Gastroesophageal sphincter (tissue), 4 donors: ENCODE data around the gene AP1G2. TPM values are rescaled to one million over a fixed set of nuclear protein-coding genes. Genes with fewer than 3 reads are reported as not detected.

ENCODE experiments used
- ATAC-seq: fragments of 150-250 bp; one replicate; pipeline ENCODE4 v1.9.1; 2016; ENCODE audit warnings: mild to moderate bottlenecking, moderate library complexity
- H3K27ac ChIP-seq, 4 donors: fragments of 200-600 bp; sonication (generic) in 3 of 4; 1 replicate in 3 of 4; 2 replicates in 1 of 4; pipeline ENCODE4 v1.5.1; 2016 to 2019
- H3K27me3 ChIP-seq: fragments of 200-600 bp; sonication (generic); one replicate; pipeline ENCODE4 v1.5.1; 2019
- H3K36me3 ChIP-seq, 2 donors: fragments of 200-600 bp; sonication (generic); one replicate each; pipeline ENCODE4 v1.5.1; 2019; ENCODE audit warnings: control low read depth in 1 of 2
- H3K4me1 ChIP-seq, 3 donors: fragments of 200-600 bp; sonication (generic); 1 replicate in 2 of 3; 2 replicates in 1 of 3; pipeline ENCODE4 v1.5.1; 2016 to 2019; ENCODE audit warnings: control low read depth in 2 of 3
- H3K4me3 ChIP-seq, 2 donors: fragments of 200-600 bp; sonication (generic); one replicate each; pipeline ENCODE4 v1.5.1; 2019; ENCODE audit warnings: mild to moderate bottlenecking in 1 of 2, moderate library complexity in 1 of 2
- H3K9me3 ChIP-seq, 3 donors: fragments of 200-600 bp; sonication (generic); one replicate each; pipeline ENCODE4 v1.5.1; 2017 to 2019; ENCODE audit warnings: control low read depth in 2 of 3
- CTCF ChIP-seq, 4 experiments: fragments of 200-600 bp in 2 of 4; fragments of 450-650 bp in 2 of 4; sonication (generic) in 1 of 4; IDR thresholded peaks; one replicate each; pipeline ENCODE4 v1.5.1; 2017 to 2019; ENCODE audit warnings: antibody characterized with exemption in 4 of 4, mild to moderate bottlenecking in 2 of 4, moderate library complexity in 2 of 4
- EP300 ChIP-seq: sonication (generic); formaldehyde crosslinking; IDR thresholded peaks from one replicate; pipeline ENCODE4 v1.6.1; 2017; ENCODE audit warnings: antibody characterized with exemption, mild to moderate bottlenecking
- POLR2A ChIP-seq, 2 donors: fragments of 450-650 bp; IDR thresholded peaks; one replicate each; pipeline ENCODE4 v1.6.1; 2017; ENCODE audit warnings: antibody characterized with exemption in 2 of 2, mild to moderate bottlenecking in 2 of 2, moderate library complexity in 1 of 2
- POLR2AphosphoS5 ChIP-seq: sonication (generic); formaldehyde crosslinking; IDR thresholded peaks from one replicate; pipeline ENCODE4 v1.6.1; 2017; ENCODE audit warnings: antibody characterized with exemption
- WGBS, 2 donors: methylation state at CpG; one replicate each; pipeline ENCODE4 v1.1.5; 2018; ENCODE audit warnings: low coverage in 1 of 2; 5-methylcytosine and 5-hydroxymethylcytosine counted together
- total RNA-seq, 4 donors: library from RNA; depleted of rRNA; stranded (reverse); fragments of >200 nt; gene quantifications; one replicate each; pipeline ENCODE4 v1.1.0, GENCODE V29; 2016

Gene AP1G2
- total RNA-seq, 4 donors from 2014 or later, result 7.2 to 43.1 (median 21.9) TPM

GRCh38 chr14:23523229-23524016 is 44.2 kb downstream of the AP1G2 start:
- TF ChIP-seq EP300, result no peak
- TF ChIP-seq POLR2A (IDR thresholded peaks at IDR 0.05), result no peak
- TF ChIP-seq CTCF (IDR thresholded peaks at IDR 0.05), result no peak
- no peak for TF ChIP-seq POLR2AphosphoS5
- 100% methylated on average over 1 to 5 of the region's 16 CpGs for WGBS, 2 donors
- no peaks in the 10 kb centered on the region for H3K27me3 ChIP-seq

DNA sequence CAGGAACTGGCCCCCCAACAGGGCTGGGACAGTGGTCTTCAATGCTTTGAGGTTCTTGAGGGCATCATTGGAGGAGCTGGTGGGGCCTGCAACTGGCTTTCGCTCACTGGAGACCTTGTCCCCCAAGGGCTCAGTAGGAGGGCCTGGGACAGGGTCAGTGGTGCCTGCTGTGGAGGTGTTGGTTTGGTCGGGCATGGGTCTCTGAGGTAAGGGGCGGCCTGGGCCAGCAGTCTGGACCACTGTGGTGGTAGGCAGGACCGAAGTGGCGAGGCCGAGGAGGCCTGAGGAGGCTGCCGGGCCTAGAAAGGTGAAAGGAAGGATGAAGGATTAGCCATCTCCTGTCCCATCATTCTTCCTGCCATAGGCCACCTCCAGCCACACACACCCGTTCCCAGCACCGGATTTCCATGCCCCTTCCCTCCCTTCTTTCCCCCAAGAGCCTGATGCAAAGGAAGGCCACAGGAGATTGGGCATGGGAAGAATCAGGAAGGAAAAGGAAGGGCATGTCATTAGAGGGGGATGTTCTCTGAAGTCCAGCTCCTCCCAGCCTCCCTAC is 44.9 kb downstream of the AP1G2 start:
- Histone ChIP-seq H3K36me3 (peaks cover 0 to 15% of the 10 kb centered on the region in 2 donors), H3K27me3 (no peaks in the 10 kb centered on the region), H3K27ac (no peak overlapping the region), H3K4me3 (no peak overlapping the region), H3K4me1 (no peaks in the 10 kb centered on the region), H3K9me3 (no peaks in the 10 kb centered on the region)
- no peak for ATAC-seq
- WGBS, 2 donors, result no CpG with 5 or more reads among the region's 9 CpGs
- TF ChIP-seq EP300, result no peak
- TF ChIP-seq POLR2A (IDR thresholded peaks at IDR 0.05), result no peak
- no peak for TF ChIP-seq POLR2AphosphoS5
- TF ChIP-seq CTCF (IDR thresholded peaks at IDR 0.05), result no peak

More at GRCh38 chr14:23523229-23524016, 44.2 kb downstream of the AP1G2 start:
- no peaks in the 10 kb centered on the region for H3K9me3 ChIP-seq
- peaks cover 0 to 15% of the 10 kb centered on the region in 2 donors for H3K36me3 ChIP-seq
- H3K4me1 ChIP-seq, result no peaks in the 10 kb centered on the region
- H3K4me3 ChIP-seq, result no peak overlapping the region
- ATAC-seq, result no peak
- no peak overlapping the region for H3K27ac ChIP-seq

DNA sequence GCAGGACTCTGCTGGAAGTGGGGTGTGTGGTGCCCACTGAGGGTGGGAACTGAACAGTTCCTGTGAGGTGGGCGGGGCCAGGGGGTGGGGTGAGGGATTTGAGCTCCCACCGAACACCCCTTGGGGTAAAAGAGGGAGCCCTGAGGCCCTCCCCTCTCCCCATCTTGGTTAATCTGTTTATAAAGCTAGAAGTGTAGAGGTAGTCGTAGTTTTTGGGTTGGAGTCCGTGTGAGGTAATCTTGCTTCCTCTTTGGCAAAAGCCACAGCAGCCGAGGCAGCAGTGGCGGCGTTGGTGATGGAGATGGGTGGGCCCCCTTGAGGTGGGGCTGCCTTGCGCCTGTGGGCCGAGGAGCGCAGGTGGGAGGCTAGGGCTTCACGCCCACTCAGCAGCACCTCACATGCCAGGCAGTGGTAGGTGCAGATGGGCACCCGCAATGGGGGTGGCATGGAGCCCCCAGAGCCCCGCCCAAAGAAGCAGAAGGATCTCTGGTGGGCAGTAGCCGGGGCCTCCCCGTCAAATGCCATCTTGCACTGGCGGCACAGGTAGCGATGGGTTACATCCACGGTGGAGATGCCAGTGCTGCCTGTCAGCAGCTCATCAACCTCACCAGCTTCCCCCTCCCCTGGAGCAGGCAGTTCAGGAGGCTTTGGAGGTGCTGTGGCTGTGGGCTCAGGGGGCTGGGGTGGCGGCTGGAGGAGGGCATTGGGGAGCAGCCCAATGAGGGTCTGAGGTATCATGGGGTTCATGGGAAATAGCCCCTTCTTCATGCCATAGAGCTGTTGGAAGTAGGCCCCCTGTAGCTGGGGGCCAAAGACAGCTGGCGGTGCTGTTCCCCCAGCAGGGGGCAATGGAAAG is 45.6 kb downstream of the AP1G2 start:
- no peak overlapping the region for H3K4me3 ChIP-seq
- no peak for ATAC-seq
- no peaks in the 10 kb centered on the region for H3K4me1 ChIP-seq
- TF ChIP-seq POLR2A (IDR thresholded peaks at IDR 0.05) (no peak), POLR2AphosphoS5 (no peak), CTCF (IDR thresholded peaks at IDR 0.05) (no peak), EP300 (no peak)
- WGBS, 2 donors, result 41 to 95% methylated on average over 3 to 4 of the region's 20 CpGs
- H3K36me3 ChIP-seq, result peaks cover 0 to 15% of the 10 kb centered on the region in 2 donors
- H3K27me3 ChIP-seq, result no peaks in the 10 kb centered on the region
- no peaks in the 10 kb centered on the region for H3K9me3 ChIP-seq
- no peak overlapping the region for H3K27ac ChIP-seq

- no peak for TF ChIP-seq POLR2AphosphoS5
- TF ChIP-seq CTCF (IDR thresholded peaks at IDR 0.05), result no peak
- no peak for TF ChIP-seq POLR2A (IDR thresholded peaks at IDR 0.05)
- TF ChIP-seq EP300, result no peak
- no peak overlapping the region for H3K27ac ChIP-seq
- no peak overlapping the region for H3K4me3 ChIP-seq
- H3K27me3 ChIP-seq, result no peaks in the 10 kb centered on the region
- 84 to 86% methylated on average over 5 to 12 of the region's 14 CpGs for WGBS, 2 donors
- H3K9me3 ChIP-seq, result no peaks in the 10 kb centered on the region
- no peaks in the 10 kb centered on the region for H3K4me1 ChIP-seq
- ATAC-seq, result no peak
- peaks cover 0 to 7% of the 10 kb centered on the region in 2 donors for H3K36me3 ChIP-seq
These were observed 46.6 kb downstream of the AP1G2 start for GRCh38 chr14:23520899-23521533.
